Smooth muscle cell (in vitro differentiated cells): ENCODE data around the gene YY1. TPM values are rescaled to one million over a fixed set of nuclear protein-coding genes. Genes with fewer than 3 reads are reported as not detected.

Source experiments
- DNase-seq: peaks from one replicate; lab custom pipeline; 2025; ENCODE audit not compliant: unreplicated experiment; lab: John Stamatoyannopoulos, UW
- H2AFZ ChIP-seq: fragments of 200-600 bp; sonication (generic); 2 replicates; pipeline ENCODE4 v1.6.0; 2016; ENCODE audit warnings: antibody characterized with exemption, low read depth, mild to moderate bottlenecking
- H3F3A ChIP-seq: fragments of 200-600 bp; sonication (generic); 2 replicates; pipeline ENCODE4 v1.6.0; 2017; ENCODE audit warnings: antibody characterized with exemption, low read depth
- H3K27ac ChIP-seq: fragments of 200-600 bp; sonication (generic); 2 replicates; pipeline ENCODE4 v1.5.1; 2016; ENCODE audit warnings: low read depth, mild to moderate bottlenecking
- H3K27me3 ChIP-seq: fragments of 200-600 bp; sonication (generic); 2 replicates; pipeline ENCODE4 v1.6.1; 2016; ENCODE audit warnings: low read depth, mild to moderate bottlenecking
- H3K36me3 ChIP-seq: fragments of 200-600 bp; sonication (generic); 2 replicates; pipeline ENCODE4 v1.5.1; 2016; ENCODE audit warnings: low read depth
- H3K4me1 ChIP-seq: fragments of 200-600 bp; sonication (generic); 2 replicates; pipeline ENCODE4 v1.5.1; 2016; ENCODE audit warnings: low read depth
- H3K4me2 ChIP-seq: fragments of 200-600 bp; sonication (generic); 2 replicates; pipeline ENCODE4 v1.6.0; 2016; ENCODE audit warnings: mild to moderate bottlenecking
- H3K4me3 ChIP-seq: fragments of 200-600 bp; sonication (generic); 2 replicates; pipeline ENCODE4 v1.5.1; 2016; ENCODE audit warnings: mild to moderate bottlenecking
- H3K79me2 ChIP-seq: fragments of 200-600 bp; sonication (generic); 2 replicates; pipeline ENCODE4 v1.6.0; 2016; ENCODE audit warnings: low read depth, mild to moderate bottlenecking
- H3K9ac ChIP-seq: fragments of 200-600 bp; sonication (generic); 2 replicates; pipeline ENCODE4 v1.6.0; 2016; ENCODE audit warnings: low read depth
- H3K9me3 ChIP-seq: fragments of 200-600 bp; sonication (generic); replicated peaks from 2 replicates; pipeline ENCODE4 v1.5.1; 2016; ENCODE audit warnings: low read depth
- H4K20me1 ChIP-seq: fragments of 200-600 bp; sonication (generic); 2 replicates; pipeline ENCODE4 v1.6.0; 2016; ENCODE audit warnings: low read depth
- WGBS: methylation state at CpG from one replicate; pipeline ENCODE4 v1.1.7; 2016; ENCODE audit warnings: low lambda C conversion rate; 5-methylcytosine and 5-hydroxymethylcytosine counted together
- polyA plus RNA-seq: library from polyadenylated mRNA; unstranded; fragments of >200 nt; fragmentation: Nextera tagmentation; extraction: Ambion mirVana; gene quantifications from 2 replicates; pipeline ENCODE4 v1.2.1, GENCODE V29; 2016
- total RNA-seq: library from RNA; depleted of rRNA; stranded (reverse); fragments of >200 nt; gene quantifications from 2 replicates; pipeline ENCODE4 v1.2.3, GENCODE V29; 2014
- TF ChIP-seq, protein P1 (sequence below): fragments of 200-600 bp; sonication (generic); IDR thresholded peaks from 2 replicates; pipeline ENCODE4 v1.5.1; 2017; ENCODE audit warnings: borderline replicate concordance, mild to moderate bottlenecking, antibody characterized with exemption; ENCODE audit not compliant: insufficient read depth, poor library complexity, severe bottlenecking

The YY1 gene
- total and polyA plus RNA-seq, 2 experiments from 2014 or later: 28.2 to 48.7 TPM

- Histone ChIP-seq H3K27me3 (no peaks in the 10 kb centered on the region), H3K9me3 (no peaks in the 10 kb centered on the region), H3K4me2 (peak overlapping the region; percentile 91), H3K4me1 (peaks cover 21% of the 10 kb centered on the region), H2AFZ (no peak overlapping the region), H3K9ac (peak overlapping the region; percentile 97), H3F3A (peaks cover 15% of the 10 kb centered on the region), H4K20me1 (peaks cover 74% of the 10 kb centered on the region), H3K27ac (peak overlapping the region; percentile 97), H3K36me3 (no peaks in the 10 kb centered on the region), H3K79me2 (peaks cover 83% of the 10 kb centered on the region), H3K4me3 (peak overlapping the region; percentile 95)
- DNase-seq: no peak
- TF ChIP-seq, protein P1, sequence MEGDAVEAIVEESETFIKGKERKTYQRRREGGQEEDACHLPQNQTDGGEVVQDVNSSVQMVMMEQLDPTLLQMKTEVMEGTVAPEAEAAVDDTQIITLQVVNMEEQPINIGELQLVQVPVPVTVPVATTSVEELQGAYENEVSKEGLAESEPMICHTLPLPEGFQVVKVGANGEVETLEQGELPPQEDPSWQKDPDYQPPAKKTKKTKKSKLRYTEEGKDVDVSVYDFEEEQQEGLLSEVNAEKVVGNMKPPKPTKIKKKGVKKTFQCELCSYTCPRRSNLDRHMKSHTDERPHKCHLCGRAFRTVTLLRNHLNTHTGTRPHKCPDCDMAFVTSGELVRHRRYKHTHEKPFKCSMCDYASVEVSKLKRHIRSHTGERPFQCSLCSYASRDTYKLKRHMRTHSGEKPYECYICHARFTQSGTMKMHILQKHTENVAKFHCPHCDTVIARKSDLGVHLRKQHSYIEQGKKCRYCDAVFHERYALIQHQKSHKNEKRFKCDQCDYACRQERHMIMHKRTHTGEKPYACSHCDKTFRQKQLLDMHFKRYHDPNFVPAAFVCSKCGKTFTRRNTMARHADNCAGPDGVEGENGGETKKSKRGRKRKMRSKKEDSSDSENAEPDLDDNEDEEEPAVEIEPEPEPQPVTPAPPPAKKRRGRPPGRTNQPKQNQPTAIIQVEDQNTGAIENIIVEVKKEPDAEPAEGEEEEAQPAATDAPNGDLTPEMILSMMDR: no peak
- 1% methylated on average over 57 of the region's 64 CpGs for WGBS
Observed at GRCh38 chr14:100237735-100238418, 1.1 kb upstream of the YY1 start.

- Histone ChIP-seq H3K27me3 (no peaks in the 10 kb centered on the region), H3K79me2 (peaks cover 83% of the 10 kb centered on the region), H3K27ac (peak overlapping the region; percentile 89), H3K4me1 (peaks cover 21% of the 10 kb centered on the region), H4K20me1 (peaks cover 74% of the 10 kb centered on the region), H3F3A (peaks cover 15% of the 10 kb centered on the region), H3K4me2 (peak overlapping the region; percentile 97), H3K9me3 (no peaks in the 10 kb centered on the region), H2AFZ (peak overlapping the region; percentile 46), H3K9ac (peak overlapping the region; percentile 94), H3K4me3 (peak overlapping the region; percentile 95), H3K36me3 (no peaks in the 10 kb centered on the region)
- under 1% methylated on average over 60 of the region's 93 CpGs for WGBS
- no peak for DNase-seq
- TF ChIP-seq, protein P1: no peak
Observed at GRCh38 chr14:100239211-100239839, 381 bp downstream of the YY1 start.

DNA sequence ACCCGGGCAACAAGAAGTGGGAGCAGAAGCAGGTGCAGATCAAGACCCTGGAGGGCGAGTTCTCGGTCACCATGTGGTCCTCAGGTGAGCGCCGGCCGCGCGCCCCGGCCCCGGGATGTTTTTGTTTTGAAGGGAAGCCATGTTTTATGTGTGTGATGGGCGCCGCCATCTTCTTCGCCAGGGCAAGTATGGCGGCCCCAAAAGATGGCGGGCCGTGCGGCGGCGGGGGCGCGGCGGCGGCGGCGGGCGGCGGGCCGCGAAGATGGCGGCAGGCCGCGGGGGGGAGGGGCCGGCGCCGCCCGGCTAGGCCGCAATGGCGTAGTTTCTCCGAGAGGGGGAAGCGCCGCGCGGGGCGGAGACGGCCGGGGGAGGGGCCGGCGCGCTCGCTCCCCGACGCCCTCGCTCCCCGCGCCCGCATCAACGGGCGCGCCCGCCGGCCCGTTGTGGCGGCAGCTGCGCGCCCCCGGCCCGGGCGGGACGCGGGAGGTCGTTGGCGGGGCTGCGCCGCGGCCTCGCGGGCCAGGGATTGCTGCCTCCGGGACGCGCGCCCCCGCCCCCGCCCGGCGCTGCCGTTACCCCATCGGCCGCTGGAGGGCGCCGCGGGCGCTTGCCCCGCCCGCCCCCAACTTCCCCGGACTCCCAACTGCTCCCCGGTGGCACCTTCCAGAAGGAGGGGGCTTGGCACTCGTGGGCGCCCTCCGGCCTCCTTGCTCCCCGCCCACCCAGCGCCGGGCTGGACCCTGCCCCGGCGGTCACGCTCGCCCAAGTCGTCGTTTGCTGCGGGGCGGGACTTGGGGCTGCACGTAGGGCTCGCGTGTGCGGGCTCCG is 1.1 kb downstream of the YY1 start:
- H4K20me1 ChIP-seq: peaks cover 74% of the 10 kb centered on the region
- under 1% methylated on average over 47 of the region's 115 CpGs for WGBS

More for the DNA sequence above, 1.1 kb downstream of the YY1 start:
- H3K4me2 ChIP-seq: peak overlapping the region; percentile 98
- peaks cover 21% of the 10 kb centered on the region for H3K4me1 ChIP-seq
- H3K9ac ChIP-seq: peak overlapping the region; percentile 94
- H3K36me3 ChIP-seq: no peaks in the 10 kb centered on the region
- peak; percentile 75 for DNase-seq
- H3K79me2 ChIP-seq: peaks cover 83% of the 10 kb centered on the region
- H3K27me3 ChIP-seq: no peaks in the 10 kb centered on the region
- peak overlapping the region; percentile 95 for H3K4me3 ChIP-seq
- H2AFZ ChIP-seq: peak overlapping the region; percentile 46
- TF ChIP-seq, protein P1: peak; percentile 68
- no peaks in the 10 kb centered on the region for H3K9me3 ChIP-seq
- peak overlapping the region; percentile 96 for H3K27ac ChIP-seq
- H3F3A ChIP-seq: peaks cover 15% of the 10 kb centered on the region
